ENCODE measurements around the gene PRKAR2A. TPM values are rescaled to one million over a fixed set of nuclear protein-coding genes. Genes with fewer than 3 reads are reported as not detected.

PRKAR2A gene
- total RNA-seq, 1 experiment from 2014 or later, result 54.2 TPM

GRCh38 chr3:48711727-48712126, 135.9 kb downstream of the PRKAR2A start:
- peaks cover 96% of the 10 kb centered on the region for H3K79me2 ChIP-seq (ENCODE audit: low read depth)
- peaks cover 23% of the 10 kb centered on the region for H3K36me3 ChIP-seq (ENCODE audit: low read depth)

GRCh38 chr3:48709051-48709461, 138.6 kb downstream of the PRKAR2A start:
- H3K36me3 ChIP-seq (ENCODE audit: low read depth), result peaks cover 11% of the 10 kb centered on the region
- H2AFZ ChIP-seq, result no peak overlapping the region
- H3K9me3 ChIP-seq (ENCODE audit: insufficient read depth, low read depth), result no peaks in the 10 kb centered on the region
- CTCF ChIA-PET, result no interaction called here
- H3K9me2 ChIP-seq (ENCODE audit: insufficient read depth), result no peaks in the 10 kb centered on the region
- DNase-seq, result no peak
- no peak overlapping the region for H3K27ac ChIP-seq
- intact Hi-C loops (cut with micrococcal nuclease; ENCODE audit: unreplicated experiment), result no loop called here
- no peaks in the 10 kb centered on the region for H3F3A ChIP-seq (ENCODE audit: insufficient read depth, low read depth)
- H3K79me2 ChIP-seq (ENCODE audit: low read depth), result peaks cover 93% of the 10 kb centered on the region
- no peaks in the 10 kb centered on the region for H3K27me3 ChIP-seq (ENCODE audit: insufficient read depth, low read depth)
- no peaks in the 10 kb centered on the region for H3K4me1 ChIP-seq (replicated peaks; ENCODE audit: insufficient read depth)
- H3K4me2 ChIP-seq, result no peak overlapping the region
- peaks cover 81% of the 10 kb centered on the region for H4K20me1 ChIP-seq (ENCODE audit: insufficient read depth)
- no TSS peak for BruUV-seq (replicated peaks)
- TF ChIP-seq CTCF (conservative IDR thresholded peaks at IDR 0.05), result no peak
- no peak for TF ChIP-seq EZH2 (IDR thresholded peaks at IDR 0.05; ENCODE audit: low read depth)
- POLR2A ChIA-PET (ENCODE audit: unreplicated experiment), result interaction anchor here (0.7 kb wide), 1 partner anchor 13 kb away, joined by 7 read pairs; no protein-coding TSS in a partner anchor
- no peak overlapping the region for H3K4me3 ChIP-seq

More at GRCh38 chr3:48711727-48712126, 135.9 kb downstream of the PRKAR2A start:
- TF ChIP-seq CTCF (conservative IDR thresholded peaks at IDR 0.05) (no peak), EZH2 (IDR thresholded peaks at IDR 0.05; ENCODE audit: low read depth) (no peak)
- ChIA-PET CTCF (no interaction called here), POLR2A (ENCODE audit: unreplicated experiment) (no interaction called here)
- intact Hi-C loops (cut with micrococcal nuclease; ENCODE audit: unreplicated experiment), result no loop called here
- Histone ChIP-seq H2AFZ (no peak overlapping the region), H3K4me3 (no peak overlapping the region), H4K20me1 (ENCODE audit: insufficient read depth) (peaks cover 73% of the 10 kb centered on the region), H3F3A (ENCODE audit: insufficient read depth, low read depth) (no peaks in the 10 kb centered on the region; the same call in 1 of the 2 replicates), H3K4me2 (no peak overlapping the region), H3K4me1 (replicated peaks; ENCODE audit: insufficient read depth) (peaks cover 13% of the 10 kb centered on the region), H3K9me3 (ENCODE audit: insufficient read depth, low read depth) (no peaks in the 10 kb centered on the region), H3K9me2 (ENCODE audit: insufficient read depth) (no peaks in the 10 kb centered on the region), H3K27me3 (ENCODE audit: insufficient read depth, low read depth) (no peaks in the 10 kb centered on the region), H3K27ac (no peak overlapping the region)
- no peak for DNase-seq
- no TSS peak for BruUV-seq (replicated peaks)

GRCh38 chr3:48708481-48708889, 139.2 kb downstream of the PRKAR2A start:
- intact Hi-C loops (cut with micrococcal nuclease; ENCODE audit: unreplicated experiment), result no loop called here
- BruUV-seq (replicated peaks), result no TSS peak

More at GRCh38 chr3:48708481-48708889, 139.2 kb downstream of the PRKAR2A start:
- POLR2A ChIA-PET (ENCODE audit: unreplicated experiment), result interaction anchor here (0.6 kb wide), 1 partner anchor 8 kb away, joined by 5 read pairs; no protein-coding TSS in a partner anchor
- H3K4me1 ChIP-seq (replicated peaks; ENCODE audit: insufficient read depth), result no peaks in the 10 kb centered on the region
- H3K9me3 ChIP-seq (ENCODE audit: insufficient read depth, low read depth), result no peaks in the 10 kb centered on the region
- CTCF ChIA-PET, result no interaction called here
- peaks cover 93% of the 10 kb centered on the region for H3K79me2 ChIP-seq (ENCODE audit: low read depth)
- peaks cover 80% of the 10 kb centered on the region for H4K20me1 ChIP-seq (ENCODE audit: insufficient read depth)
- no peak overlapping the region for H3K27ac ChIP-seq
- no peak overlapping the region for H2AFZ ChIP-seq
- H3K36me3 ChIP-seq (ENCODE audit: low read depth), result peaks cover 9% of the 10 kb centered on the region; the same call in 1 of the 2 replicates
- no peak for DNase-seq
- H3K4me3 ChIP-seq, result no peak overlapping the region
- H3K4me2 ChIP-seq, result no peak overlapping the region
- H3K27me3 ChIP-seq (ENCODE audit: insufficient read depth, low read depth), result no peaks in the 10 kb centered on the region
- H3K9me2 ChIP-seq (ENCODE audit: insufficient read depth), result no peaks in the 10 kb centered on the region
- TF ChIP-seq CTCF (conservative IDR thresholded peaks at IDR 0.05) (no peak), EZH2 (IDR thresholded peaks at IDR 0.05; ENCODE audit: low read depth) (no peak)
- no peaks in the 10 kb centered on the region for H3F3A ChIP-seq (ENCODE audit: insufficient read depth, low read depth)

Data from PC-9 (cell line).